Measurements from ENCODE around the gene SYCP3.

SYCP3 gene

DNA sequence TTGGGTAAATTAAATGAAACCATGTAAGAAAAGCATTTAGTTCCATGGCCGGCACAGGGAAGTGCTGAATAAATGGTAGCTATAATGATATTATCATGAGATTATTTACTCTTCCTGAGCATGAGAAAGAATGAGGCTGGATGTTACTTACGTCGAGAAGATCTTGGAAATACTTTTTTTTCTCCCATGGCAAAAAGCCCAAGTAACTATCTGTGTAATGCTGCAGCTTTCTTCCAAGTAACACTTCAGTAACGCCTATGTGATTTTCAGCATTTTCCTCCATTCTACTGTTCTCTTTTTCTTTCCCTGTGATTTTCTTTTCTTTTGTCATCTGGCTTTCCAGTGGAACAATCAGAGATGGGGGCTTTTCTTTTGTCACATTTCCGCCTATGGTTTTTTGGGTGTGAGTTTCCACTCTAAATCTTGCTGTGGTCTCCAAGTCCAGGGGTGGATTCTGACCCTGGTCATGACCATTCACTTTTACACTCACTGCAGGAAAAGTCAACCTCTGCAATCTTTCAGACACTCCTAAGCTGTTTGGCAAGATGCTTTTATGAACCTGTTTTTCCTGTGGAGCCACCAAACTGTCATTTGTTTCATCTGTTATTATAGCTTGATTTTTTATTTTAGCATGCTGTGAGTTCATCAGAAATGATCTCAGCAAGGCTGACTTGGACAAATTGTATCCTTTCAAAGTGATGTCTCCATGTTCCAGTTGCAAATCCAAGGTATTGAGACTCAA lies 25.0 kb upstream of the SYCP3 start:
- TF ChIP-seq, protein P1, sequence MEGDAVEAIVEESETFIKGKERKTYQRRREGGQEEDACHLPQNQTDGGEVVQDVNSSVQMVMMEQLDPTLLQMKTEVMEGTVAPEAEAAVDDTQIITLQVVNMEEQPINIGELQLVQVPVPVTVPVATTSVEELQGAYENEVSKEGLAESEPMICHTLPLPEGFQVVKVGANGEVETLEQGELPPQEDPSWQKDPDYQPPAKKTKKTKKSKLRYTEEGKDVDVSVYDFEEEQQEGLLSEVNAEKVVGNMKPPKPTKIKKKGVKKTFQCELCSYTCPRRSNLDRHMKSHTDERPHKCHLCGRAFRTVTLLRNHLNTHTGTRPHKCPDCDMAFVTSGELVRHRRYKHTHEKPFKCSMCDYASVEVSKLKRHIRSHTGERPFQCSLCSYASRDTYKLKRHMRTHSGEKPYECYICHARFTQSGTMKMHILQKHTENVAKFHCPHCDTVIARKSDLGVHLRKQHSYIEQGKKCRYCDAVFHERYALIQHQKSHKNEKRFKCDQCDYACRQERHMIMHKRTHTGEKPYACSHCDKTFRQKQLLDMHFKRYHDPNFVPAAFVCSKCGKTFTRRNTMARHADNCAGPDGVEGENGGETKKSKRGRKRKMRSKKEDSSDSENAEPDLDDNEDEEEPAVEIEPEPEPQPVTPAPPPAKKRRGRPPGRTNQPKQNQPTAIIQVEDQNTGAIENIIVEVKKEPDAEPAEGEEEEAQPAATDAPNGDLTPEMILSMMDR (IDR thresholded peaks at IDR 0.05; ENCODE audit: extremely low read depth, insufficient read depth, missing control alignments) = no peak
- DNase-seq (ENCODE audit: low spot score) = no peak
- in situ Hi-C loops (cut with MboI; ENCODE audit: low pct_unique_long_range_greater_than_20kb, low sequenced_read_pairs, unreplicated experiment) = loop anchor here (10.0 to 25.0 kb wide), 2 partner anchors 349 to 973 kb away; no protein-coding TSS in a partner anchor

DNA sequence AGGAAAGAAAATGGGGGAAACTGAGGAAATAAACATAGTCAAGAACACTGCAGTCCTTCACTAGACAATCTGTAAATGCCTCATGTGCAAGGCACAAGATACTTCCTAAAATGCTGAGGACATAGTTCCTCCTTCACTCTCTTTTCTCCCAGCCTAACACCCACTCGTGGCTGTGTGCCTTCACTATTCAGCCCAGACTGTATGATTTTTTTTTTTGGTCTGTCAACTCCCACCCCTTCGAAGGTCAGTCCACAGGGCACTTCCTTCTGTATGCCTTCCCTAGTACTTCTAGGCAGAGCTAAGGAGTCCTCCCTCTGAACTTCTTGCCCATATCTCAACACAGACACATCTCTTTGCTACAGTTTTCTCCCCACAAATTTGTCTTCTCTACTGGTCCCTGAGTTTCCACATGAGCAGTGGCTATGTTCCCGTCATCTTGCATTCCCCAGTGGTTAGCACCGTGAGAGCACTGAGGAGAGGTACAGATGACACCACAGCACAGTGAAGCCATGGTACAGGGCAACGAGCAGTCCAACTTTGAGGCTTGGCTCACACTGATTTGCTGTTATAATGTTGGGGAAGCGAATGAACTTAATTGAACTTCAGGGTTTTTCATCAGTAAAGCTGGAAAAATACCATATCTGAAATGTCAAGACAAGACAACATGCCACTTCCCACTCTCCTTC lies 24.1 kb upstream of the SYCP3 start:
- in situ Hi-C loops (cut with MboI; ENCODE audit: low pct_unique_long_range_greater_than_20kb, low sequenced_read_pairs, unreplicated experiment) = loop anchor here (10.0 to 25.0 kb wide), 2 partner anchors 349 to 974 kb away; no protein-coding TSS in a partner anchor
- no peak for DNase-seq (ENCODE audit: low spot score)
- TF ChIP-seq, protein P1 (IDR thresholded peaks at IDR 0.05; ENCODE audit: extremely low read depth, insufficient read depth, missing control alignments) = no peak

DNA sequence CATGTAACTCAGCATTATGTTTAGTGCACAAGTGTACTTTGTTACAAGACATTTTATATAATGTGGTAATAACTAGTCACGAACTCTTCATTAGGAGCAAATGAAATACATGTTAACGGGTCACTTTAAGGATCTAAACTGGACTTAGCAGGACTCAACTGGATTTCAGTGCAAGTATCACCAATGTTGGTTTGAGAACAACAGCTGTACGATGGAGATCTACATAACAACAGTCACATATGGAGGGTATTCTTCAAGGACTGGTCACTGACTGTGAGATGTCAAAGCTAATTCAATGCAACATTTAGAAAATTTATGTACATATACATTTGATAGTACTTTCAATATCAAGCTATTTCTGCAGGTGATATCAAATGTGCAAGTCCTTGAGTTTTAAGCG lies 22.5 kb upstream of the SYCP3 start:
- TF ChIP-seq, protein P1 (IDR thresholded peaks at IDR 0.05; ENCODE audit: extremely low read depth, insufficient read depth, missing control alignments) = no peak
- DNase-seq (ENCODE audit: low spot score) = no peak
- in situ Hi-C loops (cut with MboI; ENCODE audit: low pct_unique_long_range_greater_than_20kb, low sequenced_read_pairs, unreplicated experiment) = loop anchor here (10.0 to 25.0 kb wide), 2 partner anchors 347 to 976 kb away; no protein-coding TSS in a partner anchor

DNA sequence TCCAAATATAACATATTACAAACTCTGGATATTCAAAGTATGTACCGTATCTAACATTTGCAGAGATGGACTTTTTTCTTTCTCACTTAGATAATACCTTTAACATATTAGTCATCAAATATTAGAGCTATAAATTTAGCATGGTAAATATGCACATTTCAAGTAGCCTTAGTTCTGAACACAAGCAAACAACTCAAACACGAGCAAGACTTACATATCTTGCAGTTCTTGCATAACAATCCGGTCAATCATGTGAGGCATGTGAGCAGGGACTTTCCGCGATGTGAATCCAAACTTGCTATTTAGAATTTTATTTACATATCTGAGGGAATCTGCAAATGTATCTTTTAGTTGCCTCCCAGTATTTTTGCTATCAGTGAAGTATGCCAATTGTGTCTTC lies 22.1 kb upstream of the SYCP3 start:
- DNase-seq (ENCODE audit: low spot score) = no peak
- in situ Hi-C loops (cut with MboI; ENCODE audit: low pct_unique_long_range_greater_than_20kb, low sequenced_read_pairs, unreplicated experiment) = loop anchor here (10.0 to 25.0 kb wide), 2 partner anchors 347 to 976 kb away; no protein-coding TSS in a partner anchor
- TF ChIP-seq, protein P1 (IDR thresholded peaks at IDR 0.05; ENCODE audit: extremely low read depth, insufficient read depth, missing control alignments) = no peak

DNA sequence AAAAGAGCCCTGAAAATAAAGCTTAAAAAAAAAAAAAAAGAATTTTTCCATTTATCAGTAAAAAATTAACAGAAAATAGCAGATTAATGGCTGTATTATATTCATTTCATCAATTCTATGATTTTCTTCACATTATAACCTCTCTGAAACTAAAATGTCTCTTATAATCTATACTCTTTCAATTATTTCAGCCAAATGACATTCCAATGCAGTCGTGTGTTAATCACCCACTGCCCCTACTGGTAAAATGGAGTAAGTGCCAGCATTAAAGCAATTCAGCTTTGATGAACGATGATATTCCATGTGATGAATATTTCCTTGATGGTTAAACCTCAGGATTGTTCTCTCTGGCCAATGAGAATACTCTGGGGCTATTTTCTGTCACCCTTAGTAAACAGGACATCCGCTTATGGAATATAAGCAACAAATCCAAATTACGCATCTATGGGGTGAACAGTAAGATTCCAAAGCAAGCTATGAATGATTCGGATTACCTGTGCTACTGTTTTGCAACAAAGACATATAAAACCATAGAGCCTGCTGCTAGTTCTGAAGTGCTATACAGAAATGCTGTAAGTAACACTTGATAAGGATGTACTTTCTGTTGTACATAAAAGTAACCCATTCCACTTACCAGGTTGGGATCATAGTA lies 20.3 kb upstream of the SYCP3 start:
- TF ChIP-seq, protein P1 (IDR thresholded peaks at IDR 0.05; ENCODE audit: extremely low read depth, insufficient read depth, missing control alignments) = peak; percentile 75
- in situ Hi-C loops (cut with MboI; ENCODE audit: low pct_unique_long_range_greater_than_20kb, low sequenced_read_pairs, unreplicated experiment) = loop anchor here (10.0 to 25.0 kb wide), 2 partner anchors 345 to 978 kb away; no protein-coding TSS in a partner anchor
- DNase-seq (ENCODE audit: low spot score) = peak; percentile 37

DNA sequence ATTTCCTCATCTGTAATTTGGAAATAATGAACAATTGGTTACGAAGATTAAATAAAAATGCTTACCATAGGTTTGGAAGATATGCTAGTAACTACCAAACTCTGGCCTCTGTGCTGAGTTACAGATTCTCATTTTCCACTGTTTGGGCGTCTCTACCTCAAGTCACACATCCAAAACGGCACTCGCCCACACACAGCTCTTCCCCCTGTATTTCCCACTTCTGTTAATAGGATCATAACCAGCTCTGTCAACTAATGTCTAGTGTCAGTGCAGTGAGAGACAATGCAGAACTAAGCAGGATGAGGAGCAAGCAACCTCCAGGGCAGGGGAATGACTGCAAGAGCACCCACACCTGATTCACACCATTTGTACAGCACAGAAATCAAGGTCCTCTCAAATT lies 10.9 kb upstream of the SYCP3 start:
- in situ Hi-C loops (cut with MboI; ENCODE audit: low pct_unique_long_range_greater_than_20kb, low sequenced_read_pairs, unreplicated experiment) = loop anchor here (25.0 kb wide), 1 partner anchor 987 kb away; no protein-coding TSS in a partner anchor
- DNase-seq (ENCODE audit: low spot score) = no peak
- TF ChIP-seq, protein P1 (IDR thresholded peaks at IDR 0.05; ENCODE audit: extremely low read depth, insufficient read depth, missing control alignments) = no peak

Measured in GM13977 (cell line).